ENCODE results near the gene TNK2. TPM values are rescaled to one million over a fixed set of nuclear protein-coding genes. Genes with fewer than 3 reads are reported as not detected.

TNK2 gene
- total and polyA plus RNA-seq, 2 donors (not counting 1 experiment from before 2014, with no cell fraction given): 131 to 198 TPM

- no peaks in the 10 kb centered on the region for H3K9me3 Mint-ChIP-seq (ENCODE audit: insufficient read depth)
- Histone ChIP-seq H3K4me1 (ENCODE audit: control insufficient read depth in 2 of 2, insufficient read depth in 2 of 2, low read length in 2 of 2) (no peaks in the 10 kb centered on the region), H3K27ac (ENCODE audit: low read length in 2 of 2) (no peak overlapping the region), H3K27me3 (replicated peaks in 1 of 4; ENCODE audit: control extremely low read depth in 1 of 4, control insufficient read depth in 3 of 4, insufficient read depth in 4 of 4, low read length in 3 of 4) (no peaks in the 10 kb centered on the region), H4K20me1 (ENCODE audit: control insufficient read depth, insufficient read depth, low read length, poor library complexity, severe bottlenecking) (peaks cover 84% of the 10 kb centered on the region), H3K36me3 (replicated peaks in 1 of 2; ENCODE audit: control extremely low read depth in 1 of 2, control insufficient read depth in 1 of 2, extremely low read depth in 1 of 2, insufficient read depth in 2 of 2, low read length in 1 of 2) (peaks cover 0 to 63% of the 10 kb centered on the region in 2 experiments), H3K4me2 (replicated peaks; ENCODE audit: low read depth, low read length, poor library complexity, severe bottlenecking) (no peak overlapping the region), H3K4me3 (ENCODE audit: control extremely low read depth in 1 of 5, extremely low read depth in 1 of 5, insufficient read depth in 1 of 5, low read depth in 2 of 5, low read length in 4 of 5) (no peak overlapping the region), H2AFZ (ENCODE audit: insufficient read depth, low read depth, low read length, poor library complexity, severe bottlenecking) (no peak overlapping the region), H3K79me2 (ENCODE audit: control insufficient read depth, insufficient read depth, low read length) (peaks cover 65% of the 10 kb centered on the region), H3K9me3 (ENCODE audit: control extremely low read depth in 1 of 3, control insufficient read depth in 2 of 3, insufficient read depth in 1 of 3, low read length in 2 of 3) (no peaks in the 10 kb centered on the region), H3K9ac (ENCODE audit: low read length) (no peak overlapping the region)
- no peak overlapping the region for H3K27ac Mint-ChIP-seq
- 94% methylated on average over 6 of the region's 15 CpGs for WGBS (ENCODE audit: insufficient coverage)
- intact Hi-C loops (cut with micrococcal nuclease): no loop called here
- no peak for ATAC-seq (ENCODE audit: low read depth)
- POLR2A ChIA-PET: no interaction called here
- TF ChIP-seq, protein P1, sequence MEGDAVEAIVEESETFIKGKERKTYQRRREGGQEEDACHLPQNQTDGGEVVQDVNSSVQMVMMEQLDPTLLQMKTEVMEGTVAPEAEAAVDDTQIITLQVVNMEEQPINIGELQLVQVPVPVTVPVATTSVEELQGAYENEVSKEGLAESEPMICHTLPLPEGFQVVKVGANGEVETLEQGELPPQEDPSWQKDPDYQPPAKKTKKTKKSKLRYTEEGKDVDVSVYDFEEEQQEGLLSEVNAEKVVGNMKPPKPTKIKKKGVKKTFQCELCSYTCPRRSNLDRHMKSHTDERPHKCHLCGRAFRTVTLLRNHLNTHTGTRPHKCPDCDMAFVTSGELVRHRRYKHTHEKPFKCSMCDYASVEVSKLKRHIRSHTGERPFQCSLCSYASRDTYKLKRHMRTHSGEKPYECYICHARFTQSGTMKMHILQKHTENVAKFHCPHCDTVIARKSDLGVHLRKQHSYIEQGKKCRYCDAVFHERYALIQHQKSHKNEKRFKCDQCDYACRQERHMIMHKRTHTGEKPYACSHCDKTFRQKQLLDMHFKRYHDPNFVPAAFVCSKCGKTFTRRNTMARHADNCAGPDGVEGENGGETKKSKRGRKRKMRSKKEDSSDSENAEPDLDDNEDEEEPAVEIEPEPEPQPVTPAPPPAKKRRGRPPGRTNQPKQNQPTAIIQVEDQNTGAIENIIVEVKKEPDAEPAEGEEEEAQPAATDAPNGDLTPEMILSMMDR (IDR thresholded peaks at IDR 0.05): no peak
- no peak for TF ChIP-seq EZH2 (IDR thresholded peaks at IDR 0.05; ENCODE audit: borderline replicate concordance, insufficient read depth, low read depth, low read length, poor library complexity, severe bottlenecking)
- DNase-seq: no peak
- CTCF ChIA-PET: interaction anchor here (1.1 to 1.9 kb wide), 2 partner anchors 16 to 37 kb away, joined by 3 to 5 read pairs; no protein-coding TSS in a partner anchor
- H3K4me3 Mint-ChIP-seq: no peak overlapping the region
- H3K4me1 Mint-ChIP-seq: no peaks in the 10 kb centered on the region
- no peaks in the 10 kb centered on the region for H3K27me3 Mint-ChIP-seq
These were observed 30.5 kb downstream of the TNK2 start for GRCh38 chr3:195877767-195878423.

DNA sequence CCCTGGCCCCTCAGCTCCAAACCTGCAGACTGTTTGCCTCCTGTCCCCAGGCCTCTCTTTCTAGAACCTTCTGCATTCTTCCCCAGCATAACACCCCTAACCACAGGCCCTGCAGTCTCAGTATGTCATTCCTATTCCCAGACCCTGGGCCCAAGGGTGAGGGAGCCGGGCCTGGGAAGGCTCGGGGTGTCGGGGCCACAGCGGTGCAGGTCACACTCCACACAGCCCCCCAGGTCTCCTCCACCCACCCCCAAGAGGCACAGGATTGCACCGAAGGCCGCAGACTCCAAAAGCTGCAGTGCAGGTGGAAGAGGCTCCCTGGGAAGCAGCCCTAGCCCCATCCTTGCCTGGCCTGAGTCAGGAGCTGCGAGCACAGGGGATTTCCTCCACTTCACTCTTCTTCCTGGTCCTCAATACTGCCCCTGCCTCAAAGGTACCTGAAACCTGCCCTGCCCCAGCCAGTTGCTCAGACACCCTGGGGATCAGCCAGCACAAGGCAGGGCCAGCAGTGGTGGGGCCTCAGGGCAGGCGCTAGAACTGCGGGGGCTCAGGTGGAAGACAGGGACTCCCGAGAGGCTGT, 31.1 kb downstream of the TNK2 start:
- no peak overlapping the region for H3K27ac ChIP-seq (ENCODE audit: low read length in 2 of 2)
- POLR2A ChIA-PET: no interaction called here
- no peaks in the 10 kb centered on the region for H3K27me3 ChIP-seq (replicated peaks in 1 of 4; ENCODE audit: control extremely low read depth in 1 of 4, control insufficient read depth in 3 of 4, insufficient read depth in 4 of 4, low read length in 3 of 4)
- TF ChIP-seq, protein P1 (IDR thresholded peaks at IDR 0.05): no peak
- no peak for TF ChIP-seq EZH2 (IDR thresholded peaks at IDR 0.05; ENCODE audit: borderline replicate concordance, insufficient read depth, low read depth, low read length, poor library complexity, severe bottlenecking)
- H3K36me3 ChIP-seq (replicated peaks in 1 of 2; ENCODE audit: control extremely low read depth in 1 of 2, control insufficient read depth in 1 of 2, extremely low read depth in 1 of 2, insufficient read depth in 2 of 2, low read length in 1 of 2): peaks cover 0 to 63% of the 10 kb centered on the region in 2 experiments
- DNase-seq (no peak), ATAC-seq (ENCODE audit: low read depth) (no peak)
- H2AFZ ChIP-seq (ENCODE audit: insufficient read depth, low read depth, low read length, poor library complexity, severe bottlenecking): no peak overlapping the region
- H4K20me1 ChIP-seq (ENCODE audit: control insufficient read depth, insufficient read depth, low read length, poor library complexity, severe bottlenecking): peaks cover 84% of the 10 kb centered on the region
- intact Hi-C loops (cut with micrococcal nuclease): no loop called here
- no peak overlapping the region for H3K4me3 ChIP-seq (ENCODE audit: control extremely low read depth in 1 of 5, extremely low read depth in 1 of 5, insufficient read depth in 1 of 5, low read depth in 2 of 5, low read length in 4 of 5)
- H3K27ac Mint-ChIP-seq: no peak overlapping the region
- H3K4me1 ChIP-seq (ENCODE audit: control insufficient read depth in 2 of 2, insufficient read depth in 2 of 2, low read length in 2 of 2): no peaks in the 10 kb centered on the region
- no peaks in the 10 kb centered on the region for H3K4me1 Mint-ChIP-seq
- H3K4me3 Mint-ChIP-seq: no peak overlapping the region
- H3K79me2 ChIP-seq (ENCODE audit: control insufficient read depth, insufficient read depth, low read length): peaks cover 59% of the 10 kb centered on the region
- H3K4me2 ChIP-seq (replicated peaks; ENCODE audit: low read depth, low read length, poor library complexity, severe bottlenecking): no peak overlapping the region
- H3K9me3 Mint-ChIP-seq (ENCODE audit: insufficient read depth): no peaks in the 10 kb centered on the region
- H3K9me3 ChIP-seq (ENCODE audit: control extremely low read depth in 1 of 3, control insufficient read depth in 2 of 3, insufficient read depth in 1 of 3, low read length in 2 of 3): no peaks in the 10 kb centered on the region
- no peaks in the 10 kb centered on the region for H3K27me3 Mint-ChIP-seq
- H3K9ac ChIP-seq (ENCODE audit: low read length): no peak overlapping the region
- WGBS (ENCODE audit: insufficient coverage): 97% methylated on average over 10 of the region's 10 CpGs
- CTCF ChIA-PET: interaction anchor here (1.3 to 1.9 kb wide), 2 partner anchors 17 to 38 kb away, joined by 4 to 5 read pairs; no protein-coding TSS in a partner anchor
